HepG2 (cell line): ENCODE measurements around the gene ERMP1. TPM values are rescaled to one million over a fixed set of nuclear protein-coding genes. Genes with fewer than 3 reads are reported as not detected.

Source experiments
- ATAC-seq: fragments of 200-7000 bp; cut with Tn5 transposase; 3 replicates; pipeline ENCODE4 v1.9.1; 2020; ENCODE audit warnings: mild to moderate bottlenecking, moderate library complexity
- BruUV-seq: library from RNA; stranded (reverse); fragments of 400-500 nt; replicated peaks from 2 replicates; lab custom pipeline; 2021; lab: Mats Ljungman, UMichigan
- CTCF ChIA-PET: fragments of 300-600 bp; formaldehyde crosslinking; extraction: SDS; loops from one replicate; lab custom pipeline; 2021; ENCODE audit warnings: low total read pairs, inconsistent platforms, low intra/inter-chr PET ratio; lab: Yijun Ruan, JAX
- POLR2A ChIA-PET: fragments of 350-600 bp; sonication (Branson Sonifier 250); formaldehyde crosslinking; loops from one replicate; lab custom pipeline; 2020; ENCODE audit warnings: antibody characterized with exemption, inconsistent platforms; lab: Yijun Ruan, JAX
- DNase-seq: peaks from one replicate; pipeline ENCODE4 v3.0.0-alpha.2; 2015; ENCODE audit warnings: low spot score
- FAIRE-seq: peaks from 3 replicates; lab custom pipeline; 2011; peaks lifted over from hg19 to GRCh38; lab: Jason Lieb, UNC
- H2AFZ ChIP-seq: one replicate; pipeline ENCODE4 v1.6.1; 2011; ENCODE audit warnings: low read length, inconsistent platforms
- H3K27ac ChIP-seq: fragments of 300-600 bp; 3 replicates; pipeline ENCODE4 v1.8.0; 2011; ENCODE audit warnings: mixed run types, mild to moderate bottlenecking, mixed read lengths, low read length, inconsistent platforms; ENCODE audit not compliant: insufficient read depth; ENCODE audit errors: extremely low read length
- H3K27me3 ChIP-seq, 2 experiments: fragments of 200-600 bp in 1 of 2; 2 replicates in 1 of 2; 3 replicates in 1 of 2; pipeline versions ENCODE4 v1.6.0 to v1.8.0; 2011; ENCODE audit warnings: low read length in 2 of 2, mild to moderate bottlenecking in 2 of 2, moderate library complexity in 2 of 2, inconsistent platforms in 1 of 2; ENCODE audit not compliant: insufficient read depth in 2 of 2, control insufficient read depth in 1 of 2
- H3K36me3 ChIP-seq, 2 experiments: fragments of 200-600 bp in 1 of 2; replicated peaks in 1 of 2; 2 replicates in 1 of 2; 3 replicates in 1 of 2; pipeline versions ENCODE4 v1.5.1 to v1.8.0; 2011; ENCODE audit warnings: low read length in 2 of 2, inconsistent platforms in 1 of 2; ENCODE audit not compliant: insufficient read depth in 2 of 2, control insufficient read depth in 1 of 2
- H3K4me1 ChIP-seq: 2 replicates; pipeline ENCODE4 v1.5.1; 2012; ENCODE audit warnings: low read length, inconsistent platforms; ENCODE audit not compliant: insufficient read depth
- H3K4me2 ChIP-seq: 2 replicates; pipeline ENCODE4 v1.6.0; 2011; ENCODE audit warnings: low read depth, low read length, inconsistent platforms
- H3K4me3 ChIP-seq, 3 experiments: fragments of 200-600 bp in 1 of 3; sonication (generic), shearing (Covaris generic) in 1 of 3; replicated peaks in 1 of 3; 2 replicates each; pipeline ENCODE4 v1.5.1; 2011 to 2016; ENCODE audit warnings: low read length in 3 of 3, inconsistent platforms in 2 of 3, low read depth in 2 of 3, mild to moderate bottlenecking in 2 of 3, control low read depth in 1 of 3, mixed read lengths in 1 of 3; ENCODE audit not compliant: insufficient read depth in 1 of 3
- H3K79me2 ChIP-seq: one replicate; pipeline ENCODE4 v1.6.1; 2011; ENCODE audit warnings: low read length, inconsistent platforms; ENCODE audit not compliant: insufficient read depth
- H3K9ac ChIP-seq: 2 replicates; pipeline ENCODE4 v1.6.0; 2011; ENCODE audit warnings: mild to moderate bottlenecking, low read depth, low read length, inconsistent platforms; ENCODE audit not compliant: insufficient read depth
- H3K9me3 ChIP-seq: 2 replicates; pipeline ENCODE4 v1.5.1; 2012; ENCODE audit warnings: mild to moderate bottlenecking, low read length
- H4K20me1 ChIP-seq: 2 replicates; pipeline ENCODE4 v1.6.0; 2011; ENCODE audit warnings: inconsistent platforms, mild to moderate bottlenecking, low read length, moderate library complexity; ENCODE audit not compliant: insufficient read depth
- DMAP1 ChIP-seq: IDR thresholded peaks from 2 replicates; pipeline ENCODE4 v1.6.1; 2016
- NFKB2 ChIP-seq: sonication (generic); formaldehyde crosslinking; IDR thresholded peaks from 2 replicates; pipeline ENCODE4 v1.4.0; 2020; ENCODE audit warnings: missing genetic modification reagents, borderline replicate concordance
- PRMT3 ChIP-seq: sonication (generic); formaldehyde crosslinking; IDR thresholded peaks from 2 replicates; pipeline ENCODE4 v1.8.1; 2022; ENCODE audit warnings: low read depth, mild to moderate bottlenecking, moderate library complexity, missing genetic modification reagents, borderline replicate concordance
- SNAI1 ChIP-seq: sonication (generic); formaldehyde crosslinking; IDR thresholded peaks from 2 replicates; pipeline ENCODE4 v1.5.0; 2020; ENCODE audit warnings: mild to moderate bottlenecking, missing genetic modification reagents, borderline replicate concordance
- ZNF34 ChIP-seq: sonication (generic); formaldehyde crosslinking; IDR thresholded peaks from 2 replicates; pipeline ENCODE4 v1.4.0; 2020; ENCODE audit warnings: mild to moderate bottlenecking, missing genetic modification reagents, borderline replicate concordance
- ZNF354B ChIP-seq: sonication (generic); formaldehyde crosslinking; IDR thresholded peaks from 2 replicates; pipeline ENCODE4 v1.8.0; 2022; ENCODE audit warnings: mild to moderate bottlenecking, missing genetic modification reagents
- ZNF510 ChIP-seq: sonication (generic); formaldehyde crosslinking; IDR thresholded peaks from 2 replicates; pipeline ENCODE4 v1.4.0; 2020; ENCODE audit warnings: low read depth, mild to moderate bottlenecking, missing genetic modification reagents
- ZSCAN25 ChIP-seq: sonication (generic); formaldehyde crosslinking; IDR thresholded peaks from 2 replicates; pipeline ENCODE4 v1.8.0; 2022; ENCODE audit warnings: mild to moderate bottlenecking, missing genetic modification reagents
- WGBS: methylation state at CpG from one replicate; pipeline ENCODE4 v1.1.6; 2017; ENCODE audit warnings: low lambda C conversion rate; 5-methylcytosine and 5-hydroxymethylcytosine counted together
- in situ Hi-C: cut with HindIII; loops from 2 replicates; pipeline ENCODE4 v1.10.0; 2017; ENCODE audit warnings: low pct_unique_long_range_greater_than_20kb; ENCODE audit not compliant: extremely low pct_ligation_motif_present
- intact Hi-C: fragments of 100-400 bp; cut with micrococcal nuclease; formaldehyde crosslinking; loops from one replicate; pipeline ENCODE4 v1.10.0; 2022; ENCODE audit not compliant: unreplicated experiment
- polyA plus RNA-seq, 8 experiments: library from polyadenylated mRNA; depleted of rRNA in 3 of 8; stranded (reverse) in 7 of 8; unstranded in 1 of 8; fragments of >200 nt; fragmentation: Illumina TruSeq in 4 of 8; extraction: Trizol in 4 of 8; gene quantifications; 2 replicates each; pipeline versions ENCODE4 v1.2.1 to v1.2.3, GENCODE V29; 2011 to 2016; ENCODE audit warnings: low read depth in 4 of 8, missing spikeins in 1 of 8, mixed read lengths in 1 of 8; ENCODE audit not compliant: insufficient read depth in 1 of 8
- total RNA-seq, 5 experiments: library from RNA; depleted of rRNA; stranded (reverse); fragments of >200 nt; fragmentation: Illumina TruSeq; extraction: Trizol; gene quantifications; 2 replicates each; pipeline ENCODE4 v1.2.3, GENCODE V29; 2016; ENCODE audit warnings: low read depth in 1 of 5
- TF ChIP-seq, protein P1 (sequence below): sonication (generic); formaldehyde crosslinking; IDR thresholded peaks from 2 replicates; pipeline ENCODE4 v1.4.0; 2020; ENCODE audit warnings: missing genetic modification reagents, borderline replicate concordance
- TF ChIP-seq, protein P2 (sequence below), 2 experiments: sonication (generic) in 1 of 2; formaldehyde crosslinking in 1 of 2; IDR thresholded peaks; 2 replicates each; pipeline versions ENCODE4 v1.5.1 to v1.6.1; 2011 to 2020; ENCODE audit warnings: borderline replicate concordance in 1 of 2, low read depth in 1 of 2, low read length in 1 of 2, mild to moderate bottlenecking in 1 of 2, missing genetic modification reagents in 1 of 2, moderate library complexity in 1 of 2

The ERMP1 gene
- total and polyA plus RNA-seq, 2 of the 13 experiments (the other 11 are each of a cell fraction or from before 2014, with no cell fraction given): 40.9 to 65.4 TPM

DNA sequence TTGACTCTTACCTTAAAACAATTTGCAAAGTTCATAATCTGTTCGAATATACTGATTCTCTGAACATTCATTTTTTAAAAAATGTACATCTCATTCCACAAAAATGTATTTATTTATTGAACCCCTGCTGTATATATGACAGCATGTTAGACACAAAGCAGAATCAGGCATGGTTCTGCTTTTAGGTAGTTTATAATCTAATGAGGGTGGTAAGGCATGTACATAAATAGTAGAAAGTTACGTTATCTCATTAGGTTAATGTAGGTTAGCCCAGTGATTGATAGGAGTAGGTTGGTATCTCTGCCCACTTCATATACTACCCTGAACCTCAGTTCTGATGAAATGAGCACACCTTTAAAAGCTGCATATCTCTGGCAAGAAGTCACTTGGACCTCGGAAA is 89.8 kb downstream of the ERMP1 start:
- Histone ChIP-seq H3K27ac (no peak overlapping the region), H3K9me3 (no peaks in the 10 kb centered on the region), H3K4me2 (no peak overlapping the region), H2AFZ (no peak overlapping the region)
- no peak for DNase-seq
- 97% methylated on average over 3 of the region's 3 CpGs for WGBS
- in situ Hi-C loops: no loop called here
- TF ChIP-seq PRMT3 (CRISPR knock-in tag) (no peak), NFKB2 (CRISPR knock-in tag) (no peak), ZSCAN25 (no peak), SNAI1 (CRISPR knock-in tag) (no peak), ZNF354B (CRISPR knock-in tag) (no peak), ZNF510 (no peak), ZNF34 (CRISPR knock-in tag) (no peak), DMAP1 (CRISPR knock-in tag) (no peak)
- TF ChIP-seq, protein P1, sequence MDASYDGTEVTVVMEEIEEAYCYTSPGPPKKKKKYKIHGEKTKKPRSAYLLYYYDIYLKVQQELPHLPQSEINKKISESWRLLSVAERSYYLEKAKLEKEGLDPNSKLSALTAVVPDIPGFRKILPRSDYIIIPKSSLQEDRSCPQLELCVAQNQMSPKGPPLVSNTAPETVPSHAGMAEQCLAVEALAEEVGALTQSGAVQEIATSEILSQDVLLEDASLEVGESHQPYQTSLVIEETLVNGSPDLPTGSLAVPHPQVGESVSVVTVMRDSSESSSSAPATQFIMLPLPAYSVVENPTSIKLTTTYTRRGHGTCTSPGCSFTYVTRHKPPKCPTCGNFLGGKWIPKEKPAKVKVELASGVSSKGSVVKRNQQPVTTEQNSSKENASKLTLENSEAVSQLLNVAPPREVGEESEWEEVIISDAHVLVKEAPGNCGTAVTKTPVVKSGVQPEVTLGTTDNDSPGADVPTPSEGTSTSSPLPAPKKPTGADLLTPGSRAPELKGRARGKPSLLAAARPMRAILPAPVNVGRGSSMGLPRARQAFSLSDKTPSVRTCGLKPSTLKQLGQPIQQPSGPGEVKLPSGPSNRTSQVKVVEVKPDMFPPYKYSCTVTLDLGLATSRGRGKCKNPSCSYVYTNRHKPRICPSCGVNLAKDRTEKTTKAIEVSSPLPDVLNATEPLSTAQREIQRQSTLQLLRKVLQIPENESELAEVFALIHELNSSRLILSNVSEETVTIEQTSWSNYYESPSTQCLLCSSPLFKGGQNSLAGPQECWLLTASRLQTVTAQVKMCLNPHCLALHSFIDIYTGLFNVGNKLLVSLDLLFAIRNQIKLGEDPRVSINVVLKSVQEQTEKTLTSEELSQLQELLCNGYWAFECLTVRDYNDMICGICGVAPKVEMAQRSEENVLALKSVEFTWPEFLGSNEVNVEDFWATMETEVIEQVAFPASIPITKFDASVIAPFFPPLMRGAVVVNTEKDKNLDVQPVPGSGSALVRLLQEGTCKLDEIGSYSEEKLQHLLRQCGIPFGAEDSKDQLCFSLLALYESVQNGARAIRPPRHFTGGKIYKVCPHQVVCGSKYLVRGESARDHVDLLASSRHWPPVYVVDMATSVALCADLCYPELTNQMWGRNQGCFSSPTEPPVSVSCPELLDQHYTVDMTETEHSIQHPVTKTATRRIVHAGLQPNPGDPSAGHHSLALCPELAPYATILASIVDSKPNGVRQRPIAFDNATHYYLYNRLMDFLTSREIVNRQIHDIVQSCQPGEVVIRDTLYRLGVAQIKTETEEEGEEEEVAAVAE: no peak
- TF ChIP-seq, protein P2, sequence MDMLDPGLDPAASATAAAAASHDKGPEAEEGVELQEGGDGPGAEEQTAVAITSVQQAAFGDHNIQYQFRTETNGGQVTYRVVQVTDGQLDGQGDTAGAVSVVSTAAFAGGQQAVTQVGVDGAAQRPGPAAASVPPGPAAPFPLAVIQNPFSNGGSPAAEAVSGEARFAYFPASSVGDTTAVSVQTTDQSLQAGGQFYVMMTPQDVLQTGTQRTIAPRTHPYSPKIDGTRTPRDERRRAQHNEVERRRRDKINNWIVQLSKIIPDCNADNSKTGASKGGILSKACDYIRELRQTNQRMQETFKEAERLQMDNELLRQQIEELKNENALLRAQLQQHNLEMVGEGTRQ (IDR thresholded peaks at IDR 0.05; ENCODE audit: low read depth, low read length): no peak
- TF ChIP-seq, protein P2 (CRISPR knock-in tag; IDR thresholded peaks at IDR 0.05; ENCODE audit: borderline replicate concordance): no peak
- TF ChIP-seq, all 625 proteins: peak for 0
- no peak for ATAC-seq
- Histone ChIP-seq H3K4me1 (no peaks in the 10 kb centered on the region), H3K79me2 (no peaks in the 10 kb centered on the region), H3K4me3 (no peak overlapping the region), H3K9ac (no peak overlapping the region), H3K36me3 (peaks cover 3 to 27% of the 10 kb centered on the region in 2 experiments; a peak in 3 of 5 replicates), H3K27me3 (no peaks in the 10 kb centered on the region), H4K20me1 (no peaks in the 10 kb centered on the region)
- FAIRE-seq: no peak
- POLR2A ChIA-PET: no interaction called here
- BruUV-seq: no TSS peak
- intact Hi-C loops: no loop called here
- CTCF ChIA-PET: no interaction called here
